GM23338 (cell line): ENCODE results near the gene PACSIN3. TPM values are rescaled to one million over a fixed set of nuclear protein-coding genes. Genes with fewer than 3 reads are reported as not detected.
"Not testable (repeated sequence)": the region's sequence is repeated elsewhere in the genome, so short reads cannot be mapped to it uniquely, and the experiment has no call there.

Experiments used
- ATAC-seq: fragments of 200-7000 bp; cut with Tn5 transposase; 3 replicates; pipeline ENCODE4 v1.9.1; 2020
- DNase-seq: peaks from one replicate; pipeline ENCODE4 v3.0.0-alpha.2; 2015; ENCODE audit warnings: low spot score
- H2AFZ ChIP-seq: fragments of 200-600 bp; sonication (generic); 2 replicates; pipeline ENCODE4 v1.8.0; 2016; ENCODE audit warnings: antibody characterized with exemption, mild to moderate bottlenecking, moderate library complexity
- H3F3A ChIP-seq: fragments of 200-600 bp; sonication (generic); replicated peaks from 2 replicates; pipeline ENCODE4 v1.8.0; 2017; ENCODE audit warnings: antibody characterized with exemption, mixed run types, low read depth
- H3K27ac ChIP-seq: fragments of 200-600 bp; sonication (generic); 2 replicates; pipeline ENCODE4 v1.6.1; 2016; ENCODE audit warnings: low read depth
- H3K27me3 ChIP-seq: fragments of 200-600 bp; sonication (generic); 2 replicates; pipeline ENCODE4 v1.8.0; 2016; ENCODE audit warnings: mild to moderate bottlenecking, mixed run types, moderate library complexity; ENCODE audit not compliant: insufficient read depth
- H3K36me3 ChIP-seq: fragments of 200-600 bp; sonication (generic); 2 replicates; pipeline ENCODE4 v1.8.0; 2016; ENCODE audit warnings: mild to moderate bottlenecking; ENCODE audit not compliant: insufficient read depth
- H3K4me1 ChIP-seq: fragments of 200-600 bp; sonication (generic); 2 replicates; pipeline ENCODE4 v1.8.0; 2016; ENCODE audit warnings: mild to moderate bottlenecking, moderate library complexity; ENCODE audit not compliant: insufficient read depth
- H3K4me2 ChIP-seq: fragments of 200-600 bp; sonication (generic); 2 replicates; pipeline ENCODE4 v1.7.1; 2017; ENCODE audit warnings: mixed run types
- H3K4me3 ChIP-seq: fragments of 200-600 bp; sonication (generic); 2 replicates; pipeline ENCODE4 v1.6.1; 2016; ENCODE audit warnings: mixed run types
- H3K79me2 ChIP-seq: fragments of 200-600 bp; sonication (generic); replicated peaks from 2 replicates; pipeline ENCODE4 v1.8.0; 2017; ENCODE audit warnings: mild to moderate bottlenecking; ENCODE audit not compliant: insufficient read depth
- H3K9me2 ChIP-seq: fragments of 200-600 bp; sonication (generic); 2 replicates; pipeline ENCODE4 v1.8.0; 2017; ENCODE audit not compliant: insufficient read depth
- H4K20me1 ChIP-seq: fragments of 200-600 bp; sonication (generic); replicated peaks from 2 replicates; pipeline ENCODE4 v1.8.0; 2017; ENCODE audit warnings: mild to moderate bottlenecking; ENCODE audit not compliant: insufficient read depth
- H3K27ac Mint-ChIP-seq: 2 replicates; pipeline ENCODE4 v1.8.0; 2020; ENCODE audit warnings: inconsistent platforms, mild to moderate bottlenecking, moderate library complexity, mixed read lengths
- H3K27me3 Mint-ChIP-seq: 3 replicates; pipeline ENCODE4 v1.8.0; 2022; ENCODE audit warnings: low read depth, mild to moderate bottlenecking, moderate library complexity, mixed read lengths, inconsistent platforms; ENCODE audit not compliant: insufficient read depth, poor library complexity
- H3K36me3 Mint-ChIP-seq: 3 replicates; pipeline ENCODE4 v1.8.0; 2021; ENCODE audit warnings: low read depth, mild to moderate bottlenecking, inconsistent platforms, moderate library complexity, mixed read lengths
- H3K4me1 Mint-ChIP-seq: 3 replicates; pipeline ENCODE4 v1.8.0; 2020; ENCODE audit warnings: mild to moderate bottlenecking, inconsistent platforms, mixed read lengths
- H3K4me3 Mint-ChIP-seq: 3 replicates; pipeline ENCODE4 v1.8.0; 2021; ENCODE audit warnings: moderate library complexity, mild to moderate bottlenecking, inconsistent platforms, mixed read lengths
- H3K9me3 Mint-ChIP-seq: 3 replicates; pipeline ENCODE4 v1.8.0; 2020; ENCODE audit warnings: moderate library complexity, mild to moderate bottlenecking, inconsistent platforms, mixed read lengths
- CREB1 ChIP-seq: fragments of 250-450 bp; sonication (Bioruptor Pico); IDR thresholded peaks from 2 replicates; pipeline ENCODE4 v1.5.0; 2020; ENCODE audit warnings: low read depth, mild to moderate bottlenecking, moderate library complexity
- CTCF ChIP-seq, 2 experiments: fragments of 200-600 bp in 1 of 2; sonication (generic) in 1 of 2; conservative IDR thresholded peaks; 2 replicates each; pipeline versions ENCODE4 v1.5.1 to v1.6.1; 2016 to 2017; ENCODE audit warnings: antibody characterized with exemption in 2 of 2, low read depth in 2 of 2, mild to moderate bottlenecking in 2 of 2, moderate library complexity in 1 of 2
- ETS1 ChIP-seq: IDR thresholded peaks from 2 replicates; pipeline ENCODE4 v1.6.1; 2016; ENCODE audit warnings: antibody characterized with exemption
- JUNB ChIP-seq: IDR thresholded peaks from one replicate; pipeline ENCODE4 v1.6.1; 2016; ENCODE audit warnings: antibody characterized with exemption; ENCODE audit not compliant: unreplicated experiment
- NANOG ChIP-seq: IDR thresholded peaks from 2 replicates; pipeline ENCODE4 v1.6.1; 2016; ENCODE audit warnings: antibody characterized with exemption, borderline replicate concordance
- STAT1 ChIP-seq: IDR thresholded peaks from one replicate; pipeline ENCODE4 v1.6.1; 2016; ENCODE audit warnings: antibody characterized with exemption; ENCODE audit not compliant: unreplicated experiment
- ZNF114 ChIP-seq: fragments of 250-450 bp; sonication (Bioruptor Pico); IDR thresholded peaks from 2 replicates; pipeline ENCODE4 v1.5.0; 2020; ENCODE audit warnings: mild to moderate bottlenecking, moderate library complexity
- ZNF331 ChIP-seq: fragments of 250-450 bp; sonication (Bioruptor Pico); IDR thresholded peaks from 2 replicates; pipeline ENCODE4 v1.5.0; 2020; ENCODE audit warnings: low read depth, mild to moderate bottlenecking, moderate library complexity
- ZNF462 ChIP-seq: fragments of 250-450 bp; sonication (Bioruptor Pico); IDR thresholded peaks from 2 replicates; pipeline ENCODE4 v1.5.0; 2020; ENCODE audit warnings: mild to moderate bottlenecking, moderate library complexity
- polyA plus RNA-seq: library from polyadenylated mRNA; unstranded; fragments of >200 nt; fragmentation: Nextera tagmentation; extraction: Ambion mirVana; gene quantifications from 2 replicates; pipeline ENCODE4 v1.2.1, GENCODE V29; 2016
- total RNA-seq: library from RNA; depleted of rRNA; stranded (reverse); fragments of >200 nt; shearing (Covaris generic); gene quantifications from 2 replicates; pipeline ENCODE4 v1.2.3, GENCODE V29; 2014

Gene PACSIN3
- total and polyA plus RNA-seq, 2 experiments from 2014 or later = 39.6 to 72.1 TPM

- H2AFZ ChIP-seq, DNase-seq, H3K9me2 ChIP-seq, H3K4me1 ChIP-seq, H3K4me3 ChIP-seq, ATAC-seq, H3K4me3 Mint-ChIP-seq, H4K20me1 ChIP-seq, H3K79me2 ChIP-seq, H3K9me3 Mint-ChIP-seq, H3K4me2 ChIP-seq, H3K36me3 Mint-ChIP-seq, H3K27ac ChIP-seq, H3K36me3 ChIP-seq: not testable (repeated sequence)
- Mint-ChIP-seq H3K27ac (peak overlapping the region; percentile 48; the same call in 1 of the 2 replicates), H3K27me3 (peaks cover 19% of the 10 kb centered on the region), H3K4me1 (peaks cover 12% of the 10 kb centered on the region)
- Histone ChIP-seq H3F3A (peaks cover 30% of the 10 kb centered on the region), H3K27me3 (peaks cover 20% of the 10 kb centered on the region)
Observed at GRCh38 chr11:47191137-47191536, 4.9 kb upstream of the PACSIN3 start.

GRCh38 chr11:47189100-47189834 lies 3.0 kb upstream of the PACSIN3 start:
- no peaks in the 10 kb centered on the region for H4K20me1 ChIP-seq
- ATAC-seq = no peak
- Mint-ChIP-seq H3K4me3 (no peak overlapping the region), H3K9me3 (no peaks in the 10 kb centered on the region), H3K4me1 (peaks cover 19% of the 10 kb centered on the region), H3K36me3 (no peaks in the 10 kb centered on the region), H3K27ac (no peak overlapping the region), H3K27me3 (peaks cover 19% of the 10 kb centered on the region)
- DNase-seq = no peak
- TF ChIP-seq NANOG = no peak
- no peak for TF ChIP-seq CREB1
- TF ChIP-seq ETS1 = no peak
- TF ChIP-seq ZNF331 (CRISPR knock-in tag) = no peak
- no peak for TF ChIP-seq STAT1
- TF ChIP-seq ZNF462 (CRISPR knock-in tag) = no peak
- no peak for TF ChIP-seq ZNF114 (CRISPR knock-in tag)
- no peak for TF ChIP-seq CTCF (conservative IDR thresholded peaks at IDR 0.05; ENCODE audit: low read depth in 2 of 2)
- TF ChIP-seq JUNB = no peak
- peaks cover 32% of the 10 kb centered on the region for H3F3A ChIP-seq
- no peak overlapping the region for H3K4me2 ChIP-seq
- no peak overlapping the region for H3K4me3 ChIP-seq
- H2AFZ ChIP-seq = no peak overlapping the region
- no peaks in the 10 kb centered on the region for H3K36me3 ChIP-seq
- H3K9me2 ChIP-seq = no peaks in the 10 kb centered on the region
- no peak overlapping the region for H3K27ac ChIP-seq
- peaks cover 20% of the 10 kb centered on the region for H3K27me3 ChIP-seq
- H3K79me2 ChIP-seq = peaks cover 8% of the 10 kb centered on the region
- H3K4me1 ChIP-seq = peaks cover 18% of the 10 kb centered on the region
